ENCODE data around the gene CHCHD3. TPM values are rescaled to one million over a fixed set of nuclear protein-coding genes. Genes with fewer than 3 reads are reported as not detected.
"Not testable (repeated sequence)": the region's sequence is repeated elsewhere in the genome, so short reads cannot be mapped to it uniquely, and the experiment has no call there.

CHCHD3 gene
- total RNA-seq, 1 donor from 2014 or later: 60.1 TPM

GRCh38 chr7:132904209-132904608, 177.7 kb downstream of the CHCHD3 start:
- DNase-seq (ENCODE audit: low read depth in 2 of 2): no peak

- not testable (repeated sequence) for DNase-seq (ENCODE audit: low read depth in 2 of 2)
Observed at GRCh38 chr7:132902294-132902693, 179.6 kb downstream of the CHCHD3 start.

- no peak for DNase-seq (ENCODE audit: low read depth in 2 of 2)
Observed at GRCh38 chr7:132901241-132901640, 180.6 kb downstream of the CHCHD3 start.

- DNase-seq (ENCODE audit: low read depth in 2 of 2): peak in 1 of 2 donors; percentile 20
Observed at GRCh38 chr7:132899833-132900232, 182.1 kb downstream of the CHCHD3 start.

GRCh38 chr7:132898641-132899175, 183.2 kb downstream of the CHCHD3 start:
- DNase-seq (ENCODE audit: low read depth in 2 of 2): not testable (repeated sequence)

GRCh38 chr7:132897093-132897687, 184.7 kb downstream of the CHCHD3 start:
- DNase-seq (ENCODE audit: low read depth in 2 of 2): no peak

GRCh38 chr7:132895231-132895630, 186.7 kb downstream of the CHCHD3 start:
- DNase-seq (ENCODE audit: low read depth in 2 of 2): no peak

GRCh38 chr7:132893560-132893959, 188.3 kb downstream of the CHCHD3 start:
- DNase-seq (ENCODE audit: low read depth in 2 of 2): no peak

GRCh38 chr7:132892744-132893143, 189.1 kb downstream of the CHCHD3 start:
- DNase-seq (ENCODE audit: low read depth in 2 of 2): not testable (repeated sequence)

- no peak for DNase-seq (ENCODE audit: low read depth in 2 of 2)
Observed at GRCh38 chr7:132891554-132891953, 190.3 kb downstream of the CHCHD3 start.

- no peak for DNase-seq (ENCODE audit: low read depth in 2 of 2)
Observed at GRCh38 chr7:132882714-132883428, 199.0 kb downstream of the CHCHD3 start.

GRCh38 chr7:132881317-132881716, 200.6 kb downstream of the CHCHD3 start:
- DNase-seq (ENCODE audit: low read depth in 2 of 2): no peak

GRCh38 chr7:132879579-132879978, 202.3 kb downstream of the CHCHD3 start:
- DNase-seq (ENCODE audit: low read depth in 2 of 2): no peak

GRCh38 chr7:132878204-132878919, 203.5 kb downstream of the CHCHD3 start:
- no peak for DNase-seq (ENCODE audit: low read depth in 2 of 2)

- no peak for DNase-seq (ENCODE audit: low read depth in 2 of 2)
Observed at GRCh38 chr7:132877573-132877972, 204.3 kb downstream of the CHCHD3 start.

GRCh38 chr7:132876576-132876975, 205.3 kb downstream of the CHCHD3 start:
- DNase-seq (ENCODE audit: low read depth in 2 of 2): no peak

- no peak for DNase-seq (ENCODE audit: low read depth in 2 of 2)
Observed at GRCh38 chr7:132872034-132872433, 209.9 kb downstream of the CHCHD3 start.

- DNase-seq (ENCODE audit: low read depth in 2 of 2): no peak
Observed at GRCh38 chr7:132871419-132871818, 210.5 kb downstream of the CHCHD3 start.

GRCh38 chr7:132869166-132869861, 212.6 kb downstream of the CHCHD3 start:
- DNase-seq (ENCODE audit: low read depth in 2 of 2): no peak

GRCh38 chr7:132866551-132866950, 215.3 kb downstream of the CHCHD3 start:
- no peak for DNase-seq (ENCODE audit: low read depth in 2 of 2)

GRCh38 chr7:132866144-132866531, 215.8 kb downstream of the CHCHD3 start:
- DNase-seq (ENCODE audit: low read depth in 2 of 2): peak in 1 of 2 donors; percentile 1
